ENCODE data around the gene DYNLT2B.

DNA sequence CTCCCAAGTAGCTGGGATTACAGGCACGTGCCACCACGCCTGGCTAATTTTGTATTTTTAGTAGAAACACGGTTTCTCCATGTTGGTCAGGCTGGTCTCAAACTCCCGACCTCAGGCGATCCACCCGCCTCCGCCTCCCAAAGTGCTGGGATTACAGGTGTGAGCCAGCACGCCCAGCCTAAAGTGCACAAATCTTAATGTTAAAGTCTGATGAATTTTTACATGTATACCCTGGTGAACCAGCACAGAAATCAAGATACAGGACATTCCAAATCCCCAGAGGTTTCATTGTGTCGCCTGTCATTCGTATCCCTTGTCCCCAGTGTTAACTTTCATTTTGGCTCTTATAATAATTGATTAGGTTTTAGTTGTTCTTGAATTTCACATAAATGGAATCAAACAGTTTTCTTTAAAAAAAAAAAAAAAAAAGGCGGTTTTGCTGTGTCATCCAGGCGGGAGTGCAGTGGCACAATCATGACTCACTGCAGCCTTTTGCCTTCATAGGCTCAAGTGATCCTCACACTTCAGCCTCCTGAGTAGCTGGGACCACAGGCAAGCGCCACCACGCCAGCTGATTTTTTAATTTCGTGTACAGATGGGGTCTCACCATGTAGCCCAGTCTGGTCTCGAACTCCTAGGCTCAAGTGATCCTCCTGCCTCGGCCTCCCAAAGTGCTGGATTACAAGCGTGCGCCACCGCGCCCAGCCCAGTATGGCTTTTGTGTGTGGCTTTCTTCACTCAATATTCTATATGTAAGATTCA lies 21.6 kb upstream of the DYNLT2B start:
- TF ChIP-seq POLR2AphosphoS5 (IDR thresholded peaks at IDR 0.05) = no peak
- TF ChIP-seq, protein P1, sequence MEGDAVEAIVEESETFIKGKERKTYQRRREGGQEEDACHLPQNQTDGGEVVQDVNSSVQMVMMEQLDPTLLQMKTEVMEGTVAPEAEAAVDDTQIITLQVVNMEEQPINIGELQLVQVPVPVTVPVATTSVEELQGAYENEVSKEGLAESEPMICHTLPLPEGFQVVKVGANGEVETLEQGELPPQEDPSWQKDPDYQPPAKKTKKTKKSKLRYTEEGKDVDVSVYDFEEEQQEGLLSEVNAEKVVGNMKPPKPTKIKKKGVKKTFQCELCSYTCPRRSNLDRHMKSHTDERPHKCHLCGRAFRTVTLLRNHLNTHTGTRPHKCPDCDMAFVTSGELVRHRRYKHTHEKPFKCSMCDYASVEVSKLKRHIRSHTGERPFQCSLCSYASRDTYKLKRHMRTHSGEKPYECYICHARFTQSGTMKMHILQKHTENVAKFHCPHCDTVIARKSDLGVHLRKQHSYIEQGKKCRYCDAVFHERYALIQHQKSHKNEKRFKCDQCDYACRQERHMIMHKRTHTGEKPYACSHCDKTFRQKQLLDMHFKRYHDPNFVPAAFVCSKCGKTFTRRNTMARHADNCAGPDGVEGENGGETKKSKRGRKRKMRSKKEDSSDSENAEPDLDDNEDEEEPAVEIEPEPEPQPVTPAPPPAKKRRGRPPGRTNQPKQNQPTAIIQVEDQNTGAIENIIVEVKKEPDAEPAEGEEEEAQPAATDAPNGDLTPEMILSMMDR (IDR thresholded peaks at IDR 0.05) = no peak
- TF ChIP-seq EP300 (IDR thresholded peaks at IDR 0.05) = no peak

Data from stomach (tissue), 4 donors.